Iris pigment epithelial cell (primary cell): Measurements from ENCODE around the gene CDX1.

ENCODE experiments used
- DNase-seq: peaks from one replicate; pipeline ENCODE4 v3.0.0-alpha.2; 2011; ENCODE audit warnings: low read depth

The CDX1 gene

DNA sequence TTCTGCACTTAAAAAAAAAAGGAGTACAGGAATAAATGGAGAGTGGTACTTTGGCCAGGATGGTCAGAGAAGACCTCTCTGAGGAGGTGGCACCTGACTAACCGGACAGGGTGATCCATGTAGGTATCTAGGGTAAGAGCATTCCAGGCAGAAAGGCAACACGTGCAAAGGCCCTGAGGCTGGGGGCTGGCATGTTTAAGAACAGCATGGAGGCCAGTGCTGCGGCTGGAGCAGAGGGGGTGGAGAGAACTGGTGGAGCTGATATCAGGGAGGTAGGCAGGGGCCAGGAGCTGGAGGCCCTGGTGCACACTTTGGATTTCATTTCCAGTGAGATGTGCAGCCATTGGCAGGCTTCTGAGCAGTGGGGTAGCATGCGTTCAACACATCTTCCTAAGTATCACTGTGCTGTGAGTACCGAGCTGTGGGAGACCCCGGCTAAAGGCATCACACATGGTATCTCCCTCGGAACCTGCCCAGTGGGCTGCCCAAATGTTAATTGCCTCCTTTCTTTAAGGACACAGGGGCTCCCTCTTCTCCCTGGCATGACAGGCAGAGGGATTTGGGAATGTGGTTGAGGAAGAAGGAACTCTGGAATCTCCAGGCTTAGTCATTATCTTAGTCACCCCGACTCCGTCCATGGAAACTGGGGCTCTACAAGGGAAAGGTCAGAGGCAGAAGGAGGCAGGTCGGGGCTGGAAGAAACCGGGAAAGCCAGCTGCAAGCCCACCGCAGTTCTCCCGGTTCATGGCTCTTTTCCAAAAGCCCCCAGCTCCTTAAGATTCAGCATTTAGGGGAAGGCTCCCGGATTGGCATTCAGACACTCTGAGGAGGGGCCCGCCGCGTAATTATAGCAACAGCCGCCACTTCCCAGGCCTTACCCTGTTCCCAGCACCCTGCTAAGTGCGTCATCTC is 41.9 kb downstream of the CDX1 start:
- DNase-seq: peak; percentile 20

DNA sequence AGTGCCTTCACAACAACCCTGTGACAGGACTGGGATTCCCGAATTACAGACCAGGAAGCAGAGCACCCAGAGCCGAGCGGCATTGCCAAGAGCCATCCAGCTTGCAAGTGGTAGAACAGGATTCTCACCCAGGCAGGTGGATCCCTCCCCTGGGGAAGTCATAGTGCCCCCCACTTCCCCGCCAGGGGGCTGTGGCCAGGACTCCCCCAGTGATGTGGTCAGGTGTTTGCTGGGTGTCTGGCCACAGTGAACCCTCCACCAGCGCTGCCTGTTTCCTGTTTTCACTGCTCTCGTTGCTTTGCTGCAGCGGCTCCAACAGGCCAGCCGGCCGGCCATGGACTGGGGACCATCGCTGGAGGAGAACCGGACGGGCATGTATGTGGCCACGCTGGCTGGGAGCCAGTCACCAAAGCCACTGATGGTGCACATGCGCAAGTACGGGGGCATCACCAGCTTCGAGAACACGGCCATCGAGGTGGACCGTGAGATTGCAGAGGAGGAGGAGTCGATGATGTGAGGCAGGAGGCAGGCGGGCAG is 42.6 kb downstream of the CDX1 start:
- DNase-seq: peak; percentile 26

DNA sequence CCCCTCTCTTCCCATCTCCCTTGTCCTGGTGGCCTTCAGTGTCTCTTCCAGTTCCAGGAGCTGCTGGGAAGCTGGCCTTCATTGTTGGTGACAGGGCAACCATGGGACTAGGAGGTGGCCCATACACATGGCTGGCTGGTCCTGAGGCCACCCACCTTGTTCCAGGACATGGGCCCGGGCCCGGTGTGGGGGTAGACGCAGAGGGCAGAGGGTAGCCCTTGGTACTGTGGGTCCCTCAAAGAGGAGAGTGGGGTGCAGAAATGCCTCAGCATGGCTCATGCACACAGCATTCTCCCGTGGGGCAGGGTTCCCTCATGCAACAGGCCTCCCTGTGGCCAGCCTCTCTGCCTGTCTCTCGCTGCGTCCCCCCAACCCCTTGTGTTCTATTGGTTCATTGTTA is 44.1 kb downstream of the CDX1 start:
- no peak for DNase-seq

DNA sequence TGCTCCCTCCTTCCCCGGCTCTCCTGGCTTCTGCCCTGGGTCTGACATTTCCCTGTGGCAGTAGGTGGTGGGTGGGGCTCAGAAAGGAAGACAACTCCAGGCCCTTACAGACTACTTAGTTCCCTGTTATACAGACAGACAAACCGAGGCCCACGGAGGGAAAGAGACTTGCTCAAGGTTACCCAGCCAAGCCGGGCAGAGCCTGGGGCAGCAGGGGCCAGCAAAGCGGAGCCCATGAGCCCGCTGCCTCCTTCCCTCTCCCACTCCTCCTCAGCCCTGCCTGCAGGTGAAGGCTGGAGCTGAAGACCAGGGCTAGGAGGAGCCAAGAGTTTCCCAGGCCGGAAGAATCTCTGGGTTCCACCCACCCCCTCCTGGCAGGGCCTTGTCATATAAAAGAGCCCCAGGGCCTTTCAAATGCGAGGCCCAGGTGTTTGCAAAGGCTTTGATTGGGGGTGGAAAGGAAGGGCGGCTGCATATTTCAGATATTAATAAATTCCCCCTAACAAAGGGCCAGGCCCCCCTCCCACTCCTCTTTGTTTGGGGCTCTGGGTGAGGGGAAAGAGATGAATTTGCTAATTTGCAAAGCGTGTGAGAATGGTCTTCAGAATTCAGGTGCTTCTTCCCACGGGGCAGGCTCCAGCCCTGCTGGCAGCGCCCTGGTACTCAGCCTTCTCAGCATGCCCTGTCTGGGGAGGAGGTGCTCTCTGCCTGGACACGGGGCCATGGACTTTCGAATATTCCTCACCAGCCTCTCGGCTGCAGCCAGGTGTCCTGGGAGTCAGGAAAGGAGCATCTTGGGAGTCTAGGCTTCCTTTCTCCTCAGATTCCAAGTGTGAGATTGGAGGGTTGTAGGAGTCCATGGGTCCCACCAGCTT is 44.8 kb downstream of the CDX1 start:
- no peak for DNase-seq

DNA sequence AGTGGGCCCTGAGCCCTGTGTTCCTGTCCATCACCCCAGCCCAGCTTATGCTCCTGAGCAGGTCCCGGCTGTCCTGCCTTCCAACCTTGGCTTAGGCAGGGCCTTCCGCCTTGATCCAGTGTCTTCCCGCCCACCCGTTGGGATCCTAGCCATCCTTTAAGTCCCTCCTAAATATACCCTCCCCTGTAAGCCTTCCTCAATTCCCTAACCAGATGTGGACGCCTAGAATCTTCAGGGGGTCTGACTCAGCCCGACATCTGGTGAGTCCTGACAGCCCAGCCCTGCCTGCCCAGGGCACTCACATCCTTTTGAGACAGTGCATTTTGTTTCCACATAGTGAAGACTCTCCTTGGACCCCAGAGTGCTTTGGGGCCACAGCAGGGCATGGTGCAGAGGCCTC is 47.0 kb downstream of the CDX1 start:
- no peak for DNase-seq

DNA sequence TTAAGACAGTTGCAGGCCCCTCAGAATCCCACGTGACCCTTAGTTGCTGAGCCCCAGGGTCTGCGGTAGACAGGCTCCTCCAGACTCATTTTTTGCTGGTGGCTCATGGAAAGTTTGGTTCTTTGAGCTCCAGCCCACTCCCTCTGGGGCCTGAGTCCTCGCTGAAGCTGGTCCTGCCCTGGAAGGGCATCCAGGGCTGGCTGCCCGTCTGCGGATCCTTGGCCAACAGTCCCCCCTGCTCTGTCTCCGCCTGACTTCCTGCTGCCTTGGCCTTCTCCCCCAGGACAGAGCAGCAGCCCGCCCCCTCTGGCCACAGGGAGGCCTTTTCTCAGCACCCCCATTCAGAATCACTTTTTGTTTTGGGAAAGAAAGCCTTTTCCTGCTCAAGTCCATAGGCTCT is 47.7 kb downstream of the CDX1 start:
- peak; percentile 8 for DNase-seq

DNA sequence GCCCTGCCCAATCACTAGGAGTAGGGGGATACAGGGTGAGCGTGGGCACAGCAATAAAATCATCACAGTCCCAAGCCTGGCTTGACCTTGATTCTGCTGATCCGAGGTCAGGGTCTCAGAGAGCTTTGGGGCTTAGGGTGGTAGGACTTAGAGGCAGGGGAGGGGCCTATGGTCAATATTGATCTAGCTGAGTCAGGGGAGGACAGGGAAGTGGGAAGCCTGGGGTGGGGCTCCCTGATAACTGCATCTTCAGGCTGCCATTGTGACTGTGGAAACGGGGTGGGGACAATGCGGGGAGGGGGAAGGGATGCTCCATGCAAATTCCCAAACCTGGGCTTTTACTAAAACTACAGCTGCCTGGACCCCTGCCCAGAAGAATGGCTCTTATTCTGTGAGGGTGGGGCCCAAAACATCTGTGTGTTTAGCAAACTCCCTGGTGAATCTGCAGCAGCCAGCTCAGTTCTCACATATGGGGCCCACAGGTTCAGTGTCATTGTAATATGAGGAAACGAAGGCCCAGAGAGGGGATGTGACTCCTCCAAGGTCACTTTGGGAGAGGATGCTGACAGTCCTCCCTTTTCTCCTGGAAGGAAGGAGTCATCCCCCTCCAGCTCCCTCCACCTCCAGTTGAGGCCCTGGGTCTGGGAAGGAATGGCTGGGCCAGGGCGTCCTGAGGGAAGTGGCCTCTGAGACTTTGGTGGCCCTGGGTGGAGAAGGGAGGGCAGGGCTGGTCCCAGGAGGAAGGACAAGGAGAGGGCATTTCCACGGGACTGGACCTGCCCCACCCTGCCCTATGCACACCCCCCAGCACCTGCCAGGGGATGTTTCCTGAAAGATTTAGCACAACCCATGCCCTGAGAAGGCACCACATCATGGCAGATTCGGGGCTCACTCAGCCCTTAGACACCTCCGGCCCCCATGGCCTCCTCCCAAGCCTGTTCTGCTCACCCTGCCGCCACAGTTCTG is 49.7 kb downstream of the CDX1 start:
- DNase-seq: no peak

DNA sequence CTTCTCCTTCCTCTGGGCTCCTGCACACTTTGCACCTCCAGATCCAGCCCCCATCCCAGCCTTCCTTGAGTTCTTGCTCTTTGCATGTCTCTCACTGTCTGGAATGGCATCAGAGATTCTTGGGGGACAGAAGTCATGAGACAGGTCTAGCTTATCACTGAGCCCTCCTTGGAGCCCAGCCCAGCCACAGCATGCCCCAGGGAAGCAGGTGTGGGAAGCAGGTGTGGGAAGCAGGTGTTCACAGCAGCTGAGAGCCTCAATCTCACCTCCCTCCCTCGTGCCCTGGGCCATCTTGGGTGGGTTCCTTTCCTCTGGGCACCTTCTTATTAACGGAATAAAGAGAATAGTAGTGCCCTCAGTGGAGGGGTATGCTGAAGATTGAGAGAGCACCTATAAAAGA is 50.5 kb downstream of the CDX1 start:
- no peak for DNase-seq

DNA sequence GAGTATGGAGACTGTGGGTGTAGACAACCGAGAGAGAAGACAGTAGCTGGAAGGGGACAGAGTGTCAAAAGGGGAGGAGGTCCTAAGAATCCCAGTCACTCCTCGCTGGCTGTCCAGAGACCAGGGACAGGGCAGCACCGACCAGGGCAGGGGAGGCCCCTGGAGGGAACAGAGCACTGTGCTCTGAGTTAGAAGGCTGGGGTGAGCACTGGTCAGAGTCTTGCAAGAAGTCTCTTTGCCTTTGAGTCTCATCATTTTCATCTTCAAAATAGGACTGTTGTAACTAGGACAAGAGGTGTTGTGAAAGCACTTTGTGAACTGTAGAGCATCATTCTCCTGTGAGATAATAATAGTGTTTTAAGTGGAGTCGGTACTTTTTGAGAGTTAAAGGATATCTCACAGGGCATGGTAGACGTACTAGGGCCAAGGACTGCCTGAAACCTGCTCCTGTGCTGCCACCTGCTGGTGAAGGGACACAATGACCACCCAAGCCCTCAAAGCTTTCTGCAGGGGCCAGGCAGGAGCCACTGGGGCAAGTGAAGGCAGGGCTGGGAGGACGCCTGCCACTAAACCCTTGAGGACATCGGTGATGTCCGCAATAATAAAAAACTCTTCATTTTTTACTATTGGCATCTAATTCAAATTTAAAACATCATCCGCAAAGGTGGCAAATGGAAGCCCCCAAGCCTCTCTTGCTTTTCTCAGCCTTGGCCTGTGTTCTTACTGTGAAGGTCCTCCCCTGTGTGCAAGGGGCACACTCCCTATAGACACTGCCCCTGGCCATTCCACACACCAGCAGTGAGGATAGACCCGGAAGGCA is 51.5 kb downstream of the CDX1 start:
- peak; percentile 78 for DNase-seq

DNA sequence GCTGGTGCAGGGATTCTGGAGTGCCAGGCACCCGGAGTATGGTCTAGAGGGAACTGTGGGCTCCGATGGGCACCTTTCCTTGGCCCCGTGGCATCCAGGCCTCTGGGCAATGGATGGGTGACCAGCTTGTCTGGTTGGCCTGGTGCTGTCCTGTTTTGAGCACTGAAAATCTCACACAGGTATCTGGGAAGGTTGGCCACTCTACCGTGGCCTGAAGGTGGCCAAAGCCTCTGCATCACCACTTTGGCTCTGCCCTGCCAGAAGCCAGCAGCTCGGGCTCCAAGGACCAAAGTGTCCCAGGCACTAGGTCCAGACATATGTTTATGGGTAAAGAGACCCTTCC is 52.1 kb downstream of the CDX1 start:
- no peak for DNase-seq

DNA sequence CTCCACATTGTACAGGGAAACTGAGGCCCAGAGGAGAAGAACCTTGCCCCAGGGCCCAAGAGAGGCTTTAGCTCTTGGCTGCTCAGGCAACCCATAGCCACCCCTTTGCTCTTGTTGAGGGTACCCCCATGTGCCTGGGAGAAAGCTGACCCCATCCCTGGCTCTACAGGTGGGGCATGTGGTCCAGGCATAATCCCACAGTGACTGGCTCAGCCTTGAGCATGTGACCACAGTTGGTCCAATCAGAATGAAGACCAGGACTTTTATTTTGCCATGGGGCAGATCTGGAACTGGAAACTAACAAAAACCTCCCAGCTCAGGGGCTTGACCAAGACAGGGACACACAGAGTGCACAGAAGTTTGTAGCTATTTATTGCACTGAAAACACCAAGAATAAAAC is 52.6 kb downstream of the CDX1 start:
- DNase-seq: peak; percentile 24

DNA sequence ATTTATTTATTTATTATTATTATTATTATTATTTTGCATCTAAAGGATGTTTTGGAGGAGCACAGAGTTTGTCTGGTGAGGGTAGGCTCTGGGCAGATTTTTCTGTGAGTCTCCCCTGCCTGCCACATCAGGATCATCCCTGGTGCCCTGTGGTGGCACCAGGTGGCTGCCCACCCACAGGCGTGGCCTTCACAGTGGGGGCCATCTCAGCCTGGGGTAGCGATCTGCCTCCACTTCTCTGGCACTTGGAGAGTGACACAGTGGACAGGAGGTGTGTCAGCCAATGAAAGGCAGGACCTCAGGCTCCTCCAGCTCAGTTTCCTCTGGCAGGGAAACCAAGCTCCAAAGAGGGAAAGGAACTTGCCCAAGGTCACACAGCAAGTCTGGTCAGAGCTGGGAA is 53.3 kb downstream of the CDX1 start:
- no peak for DNase-seq

DNA sequence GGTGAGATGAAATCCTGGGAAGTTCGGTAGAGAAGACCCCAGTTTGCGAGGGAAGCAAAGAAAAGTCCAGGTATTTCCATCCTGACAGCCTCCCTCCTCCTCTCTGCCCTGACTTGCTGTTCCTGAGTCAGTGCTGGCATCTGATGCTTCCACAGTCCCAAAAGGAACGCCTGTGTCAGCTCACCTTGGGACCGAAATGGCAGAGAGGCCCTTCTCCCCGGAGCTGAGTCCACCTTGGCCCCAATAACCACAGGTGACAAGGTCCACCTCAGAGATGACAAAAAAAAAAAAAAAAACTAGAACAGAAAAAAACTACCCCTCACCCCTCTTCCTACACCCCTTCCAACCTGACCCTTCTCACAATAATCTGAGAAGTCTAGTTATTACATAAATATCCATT is 54.9 kb downstream of the CDX1 start:
- no peak for DNase-seq

DNA sequence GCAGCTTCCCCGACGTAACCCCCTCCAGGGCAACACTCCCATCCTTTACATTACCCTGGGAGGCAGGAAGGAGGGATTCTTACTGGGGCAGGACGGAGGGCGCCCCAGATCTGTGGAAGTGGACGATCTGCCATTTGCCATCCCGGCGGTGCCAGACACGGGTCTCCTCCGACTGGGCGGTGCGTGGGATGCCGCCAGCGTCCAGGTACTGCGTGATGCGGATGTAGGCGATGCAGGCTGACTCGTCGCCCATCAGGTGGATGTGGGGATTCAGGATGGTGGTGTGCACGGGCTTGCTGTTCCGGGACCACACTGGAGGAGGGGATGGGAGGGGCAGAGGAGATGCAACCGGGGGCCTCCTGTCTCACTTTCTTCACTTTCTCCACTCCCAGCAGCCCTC is 56.3 kb downstream of the CDX1 start:
- no peak for DNase-seq

DNA sequence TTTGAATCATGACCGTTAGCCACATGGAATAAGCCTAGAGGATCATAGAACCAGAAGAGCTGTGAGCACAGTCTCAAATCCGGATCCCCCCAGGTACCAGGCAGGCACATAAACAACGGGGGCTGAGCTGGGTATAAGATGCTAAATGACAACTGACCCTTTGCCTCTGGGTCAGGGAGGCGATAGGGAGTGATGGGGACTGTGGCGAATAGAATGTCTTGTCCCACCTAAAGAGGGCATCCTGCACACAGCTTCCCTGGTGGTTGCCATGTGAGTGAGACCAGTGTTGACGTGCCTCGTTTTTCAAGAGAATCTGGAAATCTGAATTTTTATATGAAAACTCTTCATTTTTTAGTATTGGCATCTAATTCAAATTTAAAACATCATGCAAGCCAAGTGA is 56.9 kb downstream of the CDX1 start:
- DNase-seq: no peak

DNA sequence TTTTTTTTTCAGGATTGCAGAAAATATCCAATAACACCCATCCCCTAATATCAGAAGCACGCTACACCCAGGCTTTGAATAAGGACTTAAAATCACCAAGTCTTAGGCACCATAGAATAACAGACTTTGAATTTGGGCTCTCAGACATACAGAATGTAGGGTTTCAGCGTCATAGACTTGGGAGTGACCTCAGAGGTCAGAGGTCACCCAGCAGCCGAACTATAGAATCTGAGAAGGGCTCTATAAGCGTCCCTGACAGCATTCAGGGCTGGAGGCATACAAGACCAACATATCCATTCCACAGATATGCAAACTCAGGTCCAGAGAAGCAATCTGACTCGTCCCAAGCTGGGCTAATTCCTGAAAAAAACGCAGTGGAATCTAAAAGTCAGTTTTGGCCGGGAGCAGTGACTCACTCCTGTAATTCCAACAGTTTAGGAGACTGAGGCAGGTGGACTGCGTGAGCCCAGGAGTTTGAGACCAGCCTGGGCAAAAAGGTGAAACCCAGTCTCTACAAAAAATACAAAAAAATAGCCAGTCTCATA is 58.0 kb downstream of the CDX1 start:
- DNase-seq: no peak

DNA sequence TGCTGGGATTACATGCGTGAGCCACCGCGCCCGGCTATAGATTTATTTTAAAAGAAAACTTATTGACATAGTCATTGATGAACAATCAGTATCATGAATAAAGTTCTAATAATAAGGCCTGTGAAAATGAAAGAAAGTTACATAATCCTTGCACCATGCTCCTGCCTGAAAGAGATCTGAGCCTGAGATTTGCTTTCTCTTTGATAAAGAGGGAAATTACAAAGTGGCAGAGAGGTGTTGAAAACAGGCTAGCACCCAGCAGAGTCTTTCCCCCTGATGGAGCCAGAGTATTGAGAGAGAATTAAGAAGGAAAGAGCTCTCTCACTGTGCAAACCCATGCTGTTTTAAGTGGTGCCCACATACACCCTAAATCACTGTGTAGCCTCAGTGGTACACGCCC is 60.5 kb downstream of the CDX1 start:
- no peak for DNase-seq

DNA sequence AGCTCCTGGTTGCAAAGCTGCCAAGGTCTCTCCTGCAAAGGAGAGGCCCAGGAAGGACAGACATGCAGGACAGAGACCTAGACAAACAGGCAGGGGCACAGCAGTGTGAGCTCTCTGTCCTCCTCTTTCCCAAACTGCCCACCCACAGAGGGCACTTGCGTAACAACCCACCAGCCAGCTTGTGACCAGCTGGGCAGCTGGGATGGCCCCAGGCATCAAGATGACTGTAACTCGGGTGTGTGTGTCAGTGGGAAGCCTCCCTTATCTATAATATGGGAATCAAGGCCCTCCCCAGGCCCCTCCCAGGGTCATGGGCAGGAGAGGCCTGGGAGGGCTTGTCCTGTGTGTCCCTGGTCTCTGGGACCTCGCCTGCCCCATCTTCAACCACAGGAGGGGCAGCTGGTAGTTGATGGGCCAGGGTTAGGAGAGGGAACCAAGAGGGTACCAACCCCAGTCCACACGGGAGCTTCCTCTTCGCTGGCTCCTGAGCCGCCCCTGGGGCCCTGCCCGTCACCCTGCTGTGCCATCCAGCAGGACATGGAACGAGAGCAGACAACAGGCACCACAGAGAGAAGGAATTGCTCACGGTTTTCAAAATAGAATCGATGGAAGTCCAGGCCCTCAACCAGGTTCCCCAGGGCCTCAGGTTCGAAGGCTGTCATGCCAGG is 61.2 kb downstream of the CDX1 start:
- no peak for DNase-seq

DNA sequence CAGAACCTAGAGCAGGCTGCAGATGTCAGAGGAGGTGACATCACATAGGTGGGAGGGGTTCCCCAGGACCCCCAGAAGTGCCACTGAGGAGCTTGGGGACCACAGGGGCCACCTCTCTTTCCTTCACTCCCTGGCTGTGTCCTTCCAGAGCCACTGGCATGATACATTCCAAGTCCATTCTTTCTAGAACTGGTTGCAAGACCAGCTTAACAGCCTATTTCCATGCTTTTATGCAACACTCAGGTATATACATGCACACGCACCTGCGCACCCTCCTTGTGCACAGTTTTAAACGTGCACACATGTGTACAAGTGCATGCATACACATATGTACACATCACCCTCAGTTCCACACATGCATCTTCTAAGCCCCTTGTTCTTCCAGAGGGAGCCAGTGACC is 63.0 kb downstream of the CDX1 start:
- no peak for DNase-seq

DNA sequence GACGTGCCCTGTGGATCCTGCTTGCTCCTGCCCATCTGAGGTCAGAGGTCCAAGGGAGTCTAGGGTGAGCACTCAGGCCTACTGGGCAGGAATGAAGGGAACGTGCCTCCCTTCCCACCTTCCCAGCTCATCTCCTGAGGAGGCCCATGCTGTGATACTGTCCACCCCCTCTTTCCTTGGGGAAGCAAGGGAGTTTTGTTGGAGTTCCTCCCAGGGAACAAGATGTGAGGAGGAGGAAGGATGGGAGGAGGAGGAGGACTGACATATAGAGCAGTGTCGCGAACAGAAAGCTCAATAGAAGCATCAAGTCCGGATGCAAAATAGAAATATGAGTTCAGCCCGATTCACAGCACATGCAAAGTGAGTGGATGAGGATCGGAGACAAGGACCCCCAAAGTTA is 64.3 kb downstream of the CDX1 start:
- DNase-seq: no peak
